ENCODE measurements around the gene ARHGEF25. TPM values are rescaled to one million over a fixed set of nuclear protein-coding genes. Genes with fewer than 3 reads are reported as not detected.

ARHGEF25 gene
- total and polyA plus RNA-seq, 2 of the 13 experiments (the other 11 are each of a cell fraction or from before 2014, with no cell fraction given), result 11.5 to 12.5 TPM

DNA sequence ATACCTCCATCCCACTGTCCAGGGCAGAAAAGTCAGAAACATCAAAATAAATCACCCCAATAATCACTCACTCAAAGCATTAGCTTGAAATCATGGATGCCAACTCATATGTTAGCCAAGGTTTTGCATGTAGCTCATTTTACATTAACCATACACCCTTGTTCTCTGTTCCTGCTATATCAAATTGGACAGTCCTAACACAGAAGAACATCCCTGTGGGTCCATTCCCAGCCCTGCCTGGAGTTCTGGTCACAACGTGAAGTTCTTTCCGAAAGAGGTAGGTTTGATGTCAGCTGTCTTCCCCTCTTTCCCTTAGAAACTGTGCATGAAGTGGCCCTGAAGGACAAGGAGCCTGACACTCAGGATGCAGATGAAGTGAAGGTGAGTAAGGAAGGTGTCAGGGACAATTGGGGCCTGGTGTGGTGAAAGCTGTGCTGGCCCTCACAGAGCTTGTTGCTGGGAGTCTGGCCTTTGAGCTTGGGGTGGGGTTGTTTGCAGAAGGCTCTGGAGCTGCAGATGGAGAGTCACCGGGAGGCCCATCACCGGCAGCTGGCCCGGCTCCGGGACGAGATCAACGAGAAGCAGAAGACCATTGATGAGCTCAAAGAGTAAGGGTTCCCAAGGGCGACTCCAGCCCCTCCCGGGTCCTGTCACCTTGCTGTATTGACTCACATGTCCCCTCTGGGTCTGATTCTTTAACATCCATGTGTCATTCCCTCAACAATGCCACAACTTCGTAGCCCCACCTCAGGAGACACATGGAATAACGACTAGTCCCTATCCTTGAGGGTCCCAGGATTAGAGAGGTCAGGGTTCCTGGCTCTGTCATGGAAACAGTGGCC, 35.2 kb upstream of the ARHGEF25 start (continued):
- TF ChIP-seq GABPB1 (CRISPR knock-in tag; IDR thresholded peaks at IDR 0.05), result peak; percentile 19; the same call in 1 of the 2 replicates
- TF ChIP-seq, protein P1, sequence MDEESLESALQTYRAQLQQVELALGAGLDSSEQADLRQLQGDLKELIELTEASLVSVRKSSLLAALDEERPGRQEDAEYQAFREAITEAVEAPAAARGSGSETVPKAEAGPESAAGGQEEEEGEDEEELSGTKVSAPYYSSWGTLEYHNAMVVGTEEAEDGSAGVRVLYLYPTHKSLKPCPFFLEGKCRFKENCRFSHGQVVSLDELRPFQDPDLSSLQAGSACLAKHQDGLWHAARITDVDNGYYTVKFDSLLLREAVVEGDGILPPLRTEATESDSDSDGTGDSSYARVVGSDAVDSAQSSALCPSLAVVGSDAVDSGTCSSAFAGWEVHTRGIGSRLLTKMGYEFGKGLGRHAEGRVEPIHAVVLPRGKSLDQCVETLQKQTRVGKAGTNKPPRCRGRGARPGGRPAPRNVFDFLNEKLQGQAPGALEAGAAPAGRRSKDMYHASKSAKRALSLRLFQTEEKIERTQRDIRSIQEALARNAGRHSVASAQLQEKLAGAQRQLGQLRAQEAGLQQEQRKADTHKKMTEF (CRISPR knock-in tag; IDR thresholded peaks at IDR 0.05), result peak; percentile 78
- no peak for TF ChIP-seq JDP2 (CRISPR knock-in tag; IDR thresholded peaks at IDR 0.05; ENCODE audit: borderline replicate concordance)
- peak; percentile 71 for TF ChIP-seq ERF (CRISPR knock-in tag; IDR thresholded peaks at IDR 0.05)
- TF ChIP-seq, protein P2, sequence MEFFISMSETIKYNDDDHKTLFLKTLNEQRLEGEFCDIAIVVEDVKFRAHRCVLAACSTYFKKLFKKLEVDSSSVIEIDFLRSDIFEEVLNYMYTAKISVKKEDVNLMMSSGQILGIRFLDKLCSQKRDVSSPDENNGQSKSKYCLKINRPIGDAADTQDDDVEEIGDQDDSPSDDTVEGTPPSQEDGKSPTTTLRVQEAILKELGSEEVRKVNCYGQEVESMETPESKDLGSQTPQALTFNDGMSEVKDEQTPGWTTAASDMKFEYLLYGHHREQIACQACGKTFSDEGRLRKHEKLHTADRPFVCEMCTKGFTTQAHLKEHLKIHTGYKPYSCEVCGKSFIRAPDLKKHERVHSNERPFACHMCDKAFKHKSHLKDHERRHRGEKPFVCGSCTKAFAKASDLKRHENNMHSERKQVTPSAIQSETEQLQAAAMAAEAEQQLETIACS (CRISPR knock-in tag; IDR thresholded peaks at IDR 0.05), result no peak
- TF ChIP-seq, protein P3, sequence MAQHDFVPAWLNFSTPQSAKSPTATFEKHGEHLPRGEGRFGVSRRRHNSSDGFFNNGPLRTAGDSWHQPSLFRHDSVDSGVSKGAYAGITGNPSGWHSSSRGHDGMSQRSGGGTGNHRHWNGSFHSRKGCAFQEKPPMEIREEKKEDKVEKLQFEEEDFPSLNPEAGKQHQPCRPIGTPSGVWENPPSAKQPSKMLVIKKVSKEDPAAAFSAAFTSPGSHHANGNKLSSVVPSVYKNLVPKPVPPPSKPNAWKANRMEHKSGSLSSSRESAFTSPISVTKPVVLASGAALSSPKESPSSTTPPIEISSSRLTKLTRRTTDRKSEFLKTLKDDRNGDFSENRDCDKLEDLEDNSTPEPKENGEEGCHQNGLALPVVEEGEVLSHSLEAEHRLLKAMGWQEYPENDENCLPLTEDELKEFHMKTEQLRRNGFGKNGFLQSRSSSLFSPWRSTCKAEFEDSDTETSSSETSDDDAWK (CRISPR knock-in tag; IDR thresholded peaks at IDR 0.05), result no peak
- peak; percentile 62; the same call in 1 of the 2 replicates for TF ChIP-seq ZNF431 (CRISPR knock-in tag; IDR thresholded peaks at IDR 0.05; ENCODE audit: borderline replicate concordance, low read depth)
- TF ChIP-seq, protein P4, sequence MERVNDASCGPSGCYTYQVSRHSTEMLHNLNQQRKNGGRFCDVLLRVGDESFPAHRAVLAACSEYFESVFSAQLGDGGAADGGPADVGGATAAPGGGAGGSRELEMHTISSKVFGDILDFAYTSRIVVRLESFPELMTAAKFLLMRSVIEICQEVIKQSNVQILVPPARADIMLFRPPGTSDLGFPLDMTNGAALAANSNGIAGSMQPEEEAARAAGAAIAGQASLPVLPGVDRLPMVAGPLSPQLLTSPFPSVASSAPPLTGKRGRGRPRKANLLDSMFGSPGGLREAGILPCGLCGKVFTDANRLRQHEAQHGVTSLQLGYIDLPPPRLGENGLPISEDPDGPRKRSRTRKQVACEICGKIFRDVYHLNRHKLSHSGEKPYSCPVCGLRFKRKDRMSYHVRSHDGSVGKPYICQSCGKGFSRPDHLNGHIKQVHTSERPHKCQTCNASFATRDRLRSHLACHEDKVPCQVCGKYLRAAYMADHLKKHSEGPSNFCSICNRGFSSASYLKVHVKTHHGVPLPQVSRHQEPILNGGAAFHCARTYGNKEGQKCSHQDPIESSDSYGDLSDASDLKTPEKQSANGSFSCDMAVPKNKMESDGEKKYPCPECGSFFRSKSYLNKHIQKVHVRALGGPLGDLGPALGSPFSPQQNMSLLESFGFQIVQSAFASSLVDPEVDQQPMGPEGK (CRISPR knock-in tag; IDR thresholded peaks at IDR 0.05), result peak; percentile 60
- no peak for TF ChIP-seq SP2 (CRISPR knock-in tag; IDR thresholded peaks at IDR 0.05)
- TF ChIP-seq FOSL2 (CRISPR knock-in tag; IDR thresholded peaks at IDR 0.05), result peak; percentile 64
- no peak for TF ChIP-seq EHMT2 (IDR thresholded peaks at IDR 0.05; ENCODE audit: borderline replicate concordance, low read depth, low read length)
- TF ChIP-seq YY1 (IDR thresholded peaks at IDR 0.05; ENCODE audit: insufficient read depth, insufficient replicate concordance, low read depth, low read length), result peak; percentile 31
- TF ChIP-seq, protein P5, sequence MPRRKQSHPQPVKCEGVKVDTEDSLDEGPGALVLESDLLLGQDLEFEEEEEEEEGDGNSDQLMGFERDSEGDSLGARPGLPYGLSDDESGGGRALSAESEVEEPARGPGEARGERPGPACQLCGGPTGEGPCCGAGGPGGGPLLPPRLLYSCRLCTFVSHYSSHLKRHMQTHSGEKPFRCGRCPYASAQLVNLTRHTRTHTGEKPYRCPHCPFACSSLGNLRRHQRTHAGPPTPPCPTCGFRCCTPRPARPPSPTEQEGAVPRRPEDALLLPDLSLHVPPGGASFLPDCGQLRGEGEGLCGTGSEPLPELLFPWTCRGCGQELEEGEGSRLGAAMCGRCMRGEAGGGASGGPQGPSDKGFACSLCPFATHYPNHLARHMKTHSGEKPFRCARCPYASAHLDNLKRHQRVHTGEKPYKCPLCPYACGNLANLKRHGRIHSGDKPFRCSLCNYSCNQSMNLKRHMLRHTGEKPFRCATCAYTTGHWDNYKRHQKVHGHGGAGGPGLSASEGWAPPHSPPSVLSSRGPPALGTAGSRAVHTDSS (CRISPR knock-in tag; conservative IDR thresholded peaks at IDR 0.05), result no peak
- no peak for TF ChIP-seq RELA (CRISPR knock-in tag; IDR thresholded peaks at IDR 0.05)
- no peak for TF ChIP-seq ZNF256 (CRISPR knock-in tag; conservative IDR thresholded peaks at IDR 0.05)
- TF ChIP-seq IKZF1 (IDR thresholded peaks at IDR 0.05), result no peak
- TF ChIP-seq, protein P6, sequence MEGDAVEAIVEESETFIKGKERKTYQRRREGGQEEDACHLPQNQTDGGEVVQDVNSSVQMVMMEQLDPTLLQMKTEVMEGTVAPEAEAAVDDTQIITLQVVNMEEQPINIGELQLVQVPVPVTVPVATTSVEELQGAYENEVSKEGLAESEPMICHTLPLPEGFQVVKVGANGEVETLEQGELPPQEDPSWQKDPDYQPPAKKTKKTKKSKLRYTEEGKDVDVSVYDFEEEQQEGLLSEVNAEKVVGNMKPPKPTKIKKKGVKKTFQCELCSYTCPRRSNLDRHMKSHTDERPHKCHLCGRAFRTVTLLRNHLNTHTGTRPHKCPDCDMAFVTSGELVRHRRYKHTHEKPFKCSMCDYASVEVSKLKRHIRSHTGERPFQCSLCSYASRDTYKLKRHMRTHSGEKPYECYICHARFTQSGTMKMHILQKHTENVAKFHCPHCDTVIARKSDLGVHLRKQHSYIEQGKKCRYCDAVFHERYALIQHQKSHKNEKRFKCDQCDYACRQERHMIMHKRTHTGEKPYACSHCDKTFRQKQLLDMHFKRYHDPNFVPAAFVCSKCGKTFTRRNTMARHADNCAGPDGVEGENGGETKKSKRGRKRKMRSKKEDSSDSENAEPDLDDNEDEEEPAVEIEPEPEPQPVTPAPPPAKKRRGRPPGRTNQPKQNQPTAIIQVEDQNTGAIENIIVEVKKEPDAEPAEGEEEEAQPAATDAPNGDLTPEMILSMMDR (CRISPR knock-in tag; IDR thresholded peaks at IDR 0.05), result no peak
- TF ChIP-seq, protein P7, sequence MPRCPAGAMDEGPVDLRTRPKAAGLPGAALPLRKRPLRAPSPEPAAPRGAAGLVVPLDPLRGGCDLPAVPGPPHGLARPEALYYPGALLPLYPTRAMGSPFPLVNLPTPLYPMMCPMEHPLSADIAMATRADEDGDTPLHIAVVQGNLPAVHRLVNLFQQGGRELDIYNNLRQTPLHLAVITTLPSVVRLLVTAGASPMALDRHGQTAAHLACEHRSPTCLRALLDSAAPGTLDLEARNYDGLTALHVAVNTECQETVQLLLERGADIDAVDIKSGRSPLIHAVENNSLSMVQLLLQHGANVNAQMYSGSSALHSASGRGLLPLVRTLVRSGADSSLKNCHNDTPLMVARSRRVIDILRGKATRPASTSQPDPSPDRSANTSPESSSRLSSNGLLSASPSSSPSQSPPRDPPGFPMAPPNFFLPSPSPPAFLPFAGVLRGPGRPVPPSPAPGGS (CRISPR knock-in tag; IDR thresholded peaks at IDR 0.05), result no peak
